ENCODE results near the gene SOCS3.

DNA sequence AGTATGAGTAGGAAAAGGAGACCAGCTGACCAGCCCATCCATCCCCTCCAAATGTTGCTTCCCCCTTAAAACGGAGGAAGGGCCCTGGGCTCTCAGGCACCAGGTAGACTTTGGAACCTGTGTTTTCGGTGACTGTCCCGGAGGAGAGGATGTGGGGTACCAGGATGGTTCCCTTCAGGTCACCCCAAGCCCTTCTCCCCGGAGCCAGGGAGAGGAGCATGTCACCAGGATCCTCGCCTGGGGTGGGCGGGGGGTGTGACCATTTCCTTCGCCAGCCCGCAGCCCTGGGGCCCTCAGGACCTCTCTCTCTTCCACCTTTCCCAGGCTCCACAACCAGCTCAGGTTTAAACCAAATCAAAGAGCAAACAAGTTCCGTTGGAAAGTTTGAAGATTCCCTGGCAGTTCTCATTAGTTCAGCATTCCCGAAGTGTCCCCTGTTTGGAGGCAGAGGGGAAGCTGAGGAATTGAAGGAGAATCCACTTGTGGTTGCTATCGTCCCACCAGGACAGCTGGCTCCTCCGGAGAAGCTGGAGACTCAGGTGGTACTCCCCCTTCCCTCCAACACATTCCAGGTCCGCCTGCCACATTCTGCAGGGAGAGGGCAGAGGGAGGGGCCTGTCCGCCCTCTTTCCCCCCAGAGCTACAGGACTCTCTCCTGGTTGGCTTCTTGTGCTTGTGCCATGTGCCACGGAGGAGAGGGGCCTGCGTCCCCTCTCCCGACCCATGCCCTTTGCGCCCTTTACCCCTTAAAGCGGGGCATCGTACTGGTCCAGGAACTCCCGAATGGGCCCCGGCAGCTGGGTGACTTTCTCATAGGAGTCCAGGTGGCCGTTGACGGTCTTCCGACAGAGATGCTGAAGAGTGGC is 2.0 kb downstream of the SOCS3 start:
- TF ChIP-seq POLR2A (IDR thresholded peaks at IDR 0.05) = no peak
- TF ChIP-seq, protein P1, sequence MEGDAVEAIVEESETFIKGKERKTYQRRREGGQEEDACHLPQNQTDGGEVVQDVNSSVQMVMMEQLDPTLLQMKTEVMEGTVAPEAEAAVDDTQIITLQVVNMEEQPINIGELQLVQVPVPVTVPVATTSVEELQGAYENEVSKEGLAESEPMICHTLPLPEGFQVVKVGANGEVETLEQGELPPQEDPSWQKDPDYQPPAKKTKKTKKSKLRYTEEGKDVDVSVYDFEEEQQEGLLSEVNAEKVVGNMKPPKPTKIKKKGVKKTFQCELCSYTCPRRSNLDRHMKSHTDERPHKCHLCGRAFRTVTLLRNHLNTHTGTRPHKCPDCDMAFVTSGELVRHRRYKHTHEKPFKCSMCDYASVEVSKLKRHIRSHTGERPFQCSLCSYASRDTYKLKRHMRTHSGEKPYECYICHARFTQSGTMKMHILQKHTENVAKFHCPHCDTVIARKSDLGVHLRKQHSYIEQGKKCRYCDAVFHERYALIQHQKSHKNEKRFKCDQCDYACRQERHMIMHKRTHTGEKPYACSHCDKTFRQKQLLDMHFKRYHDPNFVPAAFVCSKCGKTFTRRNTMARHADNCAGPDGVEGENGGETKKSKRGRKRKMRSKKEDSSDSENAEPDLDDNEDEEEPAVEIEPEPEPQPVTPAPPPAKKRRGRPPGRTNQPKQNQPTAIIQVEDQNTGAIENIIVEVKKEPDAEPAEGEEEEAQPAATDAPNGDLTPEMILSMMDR (IDR thresholded peaks at IDR 0.05) = no peak
